CD4-positive, alpha-beta T cell treated with Interleukin-4 for 4 hours (primary cell): ENCODE data around the gene FBXL4.
"Not testable (repeated sequence)": the region's sequence is repeated elsewhere in the genome, so short reads cannot be mapped to it uniquely, and the experiment has no call there.

ENCODE experiments used
- DNase-seq: peaks from one replicate; pipeline ENCODE4 v3.0.0-alpha.2; 2020

FBXL4 gene

GRCh38 chr6:98945311-98946115 is 2.2 kb downstream of the FBXL4 start:
- no peak for DNase-seq

- no peak for DNase-seq
Measured at GRCh38 chr6:98944598-98945081, 3.1 kb downstream of the FBXL4 start.

DNA sequence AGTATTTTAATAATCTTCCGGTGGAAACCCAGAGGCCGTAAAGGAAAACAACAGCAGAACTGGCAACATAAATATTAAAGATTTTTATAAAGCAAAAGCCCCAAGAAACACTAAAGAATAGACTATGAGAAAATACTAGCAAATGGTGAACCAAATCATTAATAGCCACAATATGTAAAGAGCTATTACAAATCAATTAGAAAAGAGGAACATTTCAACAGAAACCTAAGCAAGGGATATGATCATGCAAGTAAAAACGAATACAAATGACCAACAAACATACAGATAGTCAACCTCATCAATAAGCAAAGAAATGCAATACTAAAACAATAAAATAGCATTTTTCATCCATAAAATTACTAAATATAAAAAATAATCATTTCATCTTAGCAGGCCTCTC is 3.6 kb downstream of the FBXL4 start:
- DNase-seq, result no peak

GRCh38 chr6:98942263-98942803 is 5.4 kb downstream of the FBXL4 start:
- DNase-seq, result no peak

DNA sequence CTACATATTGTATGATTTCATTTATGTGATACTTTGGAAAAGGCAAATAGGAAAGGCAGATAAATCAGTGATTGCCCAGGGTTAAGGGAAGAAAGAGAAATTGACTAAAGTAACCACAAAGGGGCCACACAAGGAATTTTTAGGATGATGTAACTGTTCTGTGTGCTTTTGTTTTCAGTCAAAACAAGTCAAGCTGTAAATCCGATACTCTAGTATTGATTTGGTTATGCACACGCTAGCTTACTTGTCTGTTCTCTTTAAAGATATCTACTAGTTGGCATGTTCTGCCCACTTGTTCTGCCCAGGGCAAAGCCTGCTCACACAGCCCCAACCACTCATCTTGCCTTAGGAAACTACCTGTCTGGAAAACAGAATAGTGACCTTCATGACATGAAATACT is 6.4 kb downstream of the FBXL4 start:
- DNase-seq, result no peak

DNA sequence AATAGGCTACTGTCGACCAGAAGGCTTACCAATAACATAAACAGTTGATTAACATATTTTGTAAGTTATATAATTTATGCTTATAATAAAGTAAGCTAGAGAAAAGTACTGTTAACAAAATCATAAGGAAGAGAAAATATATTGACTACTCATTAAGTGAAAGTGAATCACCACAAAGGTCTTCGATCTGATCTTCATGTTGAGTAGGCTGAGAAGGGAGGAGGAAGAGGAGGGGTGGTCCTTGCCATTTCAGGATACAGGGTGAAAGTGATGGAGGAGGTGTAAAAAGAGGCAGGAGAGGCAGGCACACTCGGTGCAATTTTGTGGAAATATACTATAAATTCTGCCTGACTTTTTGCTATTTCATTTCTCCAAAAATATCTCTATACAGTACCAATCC is 10.4 kb downstream of the FBXL4 start:
- DNase-seq, result no peak

GRCh38 chr6:98932381-98932780 is 15.4 kb downstream of the FBXL4 start:
- no peak for DNase-seq

DNA sequence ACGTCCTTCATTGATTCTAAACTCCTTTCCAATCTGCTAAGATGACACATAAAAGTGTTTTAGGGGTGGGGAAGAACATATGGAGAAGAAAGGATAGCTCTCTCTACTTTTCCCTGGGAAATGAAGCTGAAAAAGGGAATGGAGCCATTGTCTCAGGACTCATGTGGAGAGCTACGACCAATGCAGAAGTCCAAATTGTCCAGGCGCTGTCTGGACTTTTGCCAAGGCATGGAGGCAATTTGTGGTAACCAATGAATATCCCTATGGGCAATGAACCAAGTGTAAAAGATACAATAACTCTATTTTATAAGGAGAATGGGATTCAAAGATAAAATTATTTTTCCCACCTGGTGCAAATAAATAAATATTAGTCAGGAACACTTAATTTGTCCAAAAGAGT is 16.1 kb downstream of the FBXL4 start:
- DNase-seq, result no peak

DNA sequence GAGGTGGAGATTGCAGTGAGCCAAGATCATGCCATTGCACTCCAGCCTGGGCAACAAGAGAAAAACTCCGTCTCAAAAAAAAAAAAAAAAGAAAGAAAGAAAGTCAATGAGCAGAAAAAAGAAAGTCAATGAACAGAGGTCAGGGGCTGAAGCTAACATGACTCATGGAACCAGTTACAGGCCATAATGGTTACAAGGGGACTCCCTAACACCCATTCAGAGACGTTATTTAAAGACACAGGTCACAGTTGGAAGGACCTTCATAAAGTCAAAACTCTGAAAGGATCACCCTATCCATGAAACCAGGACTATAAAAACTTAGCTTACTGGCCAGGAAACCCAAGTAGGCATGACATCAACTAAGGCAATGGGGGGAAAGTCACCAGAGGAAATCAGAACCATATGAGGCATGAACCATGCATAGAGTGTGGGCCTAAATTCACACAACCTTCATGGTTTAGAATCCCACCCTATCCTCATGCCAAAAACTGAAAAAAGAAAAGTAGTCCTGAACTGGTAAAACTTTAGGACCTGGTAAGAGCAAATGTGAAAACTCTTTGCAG is 18.2 kb downstream of the FBXL4 start:
- DNase-seq, result no peak

DNA sequence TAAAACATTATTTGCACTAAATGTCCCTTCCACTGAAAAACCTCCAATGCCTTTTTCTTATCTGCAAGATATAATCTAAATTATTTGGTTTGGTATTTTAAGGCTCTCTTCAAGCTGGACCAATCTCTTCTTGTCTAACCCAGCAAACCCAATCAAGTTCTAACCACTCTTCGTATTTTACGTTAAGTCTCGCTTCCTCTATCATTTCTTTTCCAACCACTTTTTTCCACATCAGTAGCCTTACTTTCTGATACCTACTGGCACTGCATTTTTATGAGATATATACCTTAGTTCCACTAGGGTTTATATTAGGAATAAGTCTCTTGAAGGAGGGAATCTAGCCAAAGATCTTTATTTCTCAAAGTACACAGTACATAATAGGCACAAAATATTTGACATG is 19.1 kb downstream of the FBXL4 start:
- DNase-seq, result no peak

DNA sequence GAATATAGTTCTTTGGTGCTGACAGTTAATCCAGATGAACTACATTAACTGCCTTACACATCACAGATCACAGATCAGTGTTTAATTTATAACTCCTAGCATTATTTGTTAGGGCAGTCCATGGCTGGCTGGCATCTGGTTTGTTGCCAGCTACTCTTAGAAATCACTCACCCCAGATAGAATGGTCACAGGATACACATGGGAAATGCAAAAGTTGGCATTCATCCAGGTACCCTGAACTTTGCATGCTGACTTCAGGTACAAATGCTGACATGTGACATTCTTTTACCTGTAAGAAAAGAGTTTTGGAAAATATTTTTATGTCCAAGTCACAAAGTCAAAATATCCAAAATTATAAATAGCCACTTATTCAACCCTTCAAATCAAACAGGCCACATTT is 20.2 kb downstream of the FBXL4 start:
- DNase-seq, result no peak

GRCh38 chr6:98925831-98926230 is 21.9 kb downstream of the FBXL4 start:
- DNase-seq, result no peak

- DNase-seq, result no peak
Measured at GRCh38 chr6:98924647-98925046, 23.1 kb downstream of the FBXL4 start.

GRCh38 chr6:98920904-98921431 is 26.8 kb downstream of the FBXL4 start:
- no peak for DNase-seq

DNA sequence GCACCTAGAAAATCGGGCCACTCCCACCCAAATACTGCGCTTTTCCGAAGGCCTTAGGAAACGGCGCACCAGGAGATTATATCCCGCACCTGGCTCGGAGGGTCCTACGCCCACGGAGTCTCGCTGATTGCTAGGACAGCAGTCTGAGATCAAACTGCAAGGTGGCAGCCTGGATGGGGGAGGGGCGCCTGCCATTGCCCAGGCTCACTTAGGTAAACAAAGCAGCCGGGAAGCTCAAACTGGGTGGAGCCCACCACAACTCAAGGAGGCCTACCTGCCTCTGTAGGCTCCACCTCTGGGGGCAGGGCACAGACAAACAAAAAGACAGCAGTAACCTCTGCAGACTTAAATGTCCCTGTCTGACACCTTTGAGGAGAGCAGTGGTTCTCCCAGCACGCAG is 36.8 kb downstream of the FBXL4 start:
- not testable (repeated sequence) for DNase-seq

GRCh38 chr6:98909236-98909635 is 38.5 kb downstream of the FBXL4 start:
- DNase-seq, result no peak

DNA sequence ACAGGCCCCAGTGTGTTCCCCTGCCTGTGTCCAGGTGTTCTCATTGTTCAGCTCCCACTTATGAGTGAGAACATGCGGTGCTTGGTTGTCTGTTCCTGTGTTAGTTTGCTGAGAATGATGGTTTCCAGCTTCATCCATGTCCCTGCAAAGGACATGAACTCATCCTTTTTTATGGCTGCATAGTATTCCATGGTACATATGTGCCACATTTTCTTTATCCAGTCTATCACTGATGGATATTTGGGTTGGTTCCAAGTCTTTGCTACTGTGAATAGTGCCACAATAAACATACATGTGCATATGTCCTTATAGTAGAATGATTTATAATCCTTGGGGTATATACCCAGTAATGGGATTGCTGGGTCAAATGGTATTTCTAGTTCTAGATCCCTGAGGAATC is 41.4 kb downstream of the FBXL4 start:
- not testable (repeated sequence) for DNase-seq

- no peak for DNase-seq
Measured at GRCh38 chr6:98905759-98906158, 42.0 kb downstream of the FBXL4 start.

DNA sequence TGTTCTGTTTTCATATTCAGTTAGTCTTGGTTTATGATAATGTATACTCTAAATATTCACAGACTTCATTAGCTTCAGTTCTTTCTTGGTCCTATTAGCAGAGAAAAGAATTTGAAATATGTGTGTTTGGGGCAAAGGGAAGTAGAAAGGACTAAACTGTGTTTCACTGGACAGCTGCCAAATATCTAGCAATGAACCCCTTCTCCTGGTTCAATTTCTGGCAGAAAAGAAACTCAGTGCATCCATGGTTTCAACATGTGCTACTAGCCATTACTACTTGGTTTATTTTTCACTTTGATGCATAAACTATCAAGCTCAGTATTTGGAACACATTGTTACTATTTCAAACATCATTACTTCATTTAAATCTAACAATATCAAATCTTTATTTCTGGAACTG is 43.6 kb downstream of the FBXL4 start:
- DNase-seq, result no peak

DNA sequence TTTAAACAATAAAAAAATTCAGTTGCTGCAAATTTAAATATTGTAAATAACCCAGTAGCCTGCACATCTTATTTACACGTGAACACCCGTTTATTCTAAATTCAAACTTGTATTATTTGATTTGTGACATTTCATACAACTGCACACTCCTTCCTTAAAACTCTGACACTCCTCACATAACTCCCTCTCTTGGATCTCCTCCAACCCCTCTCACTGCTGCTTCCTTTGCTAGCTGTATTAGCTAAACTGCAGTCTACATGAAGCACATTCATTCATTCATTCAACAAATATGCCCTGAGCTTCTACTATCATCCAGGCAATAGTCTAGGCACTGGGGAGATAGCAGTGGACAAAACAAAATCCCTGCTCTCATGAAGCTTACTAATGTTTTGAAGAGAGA is 47.0 kb downstream of the FBXL4 start:
- no peak for DNase-seq

DNA sequence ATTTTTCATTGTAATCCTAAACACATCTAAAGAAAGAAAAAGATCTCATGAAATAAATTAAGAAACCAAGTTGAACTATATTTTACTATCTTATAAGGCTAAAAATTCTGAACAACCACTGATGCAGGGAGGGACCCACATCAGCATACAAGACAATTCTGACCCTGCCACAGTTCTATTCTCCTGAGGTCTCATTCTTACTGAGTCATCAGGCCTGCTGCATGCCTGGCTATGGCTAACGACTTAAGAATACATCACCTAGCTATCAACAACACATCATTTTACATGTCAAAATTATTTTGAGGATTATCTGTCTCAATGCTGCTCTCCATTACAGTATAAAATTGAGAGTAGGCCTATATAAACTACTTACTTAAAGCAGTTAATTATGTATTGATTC is 52.9 kb downstream of the FBXL4 start:
- DNase-seq, result no peak

GRCh38 chr6:98887650-98888049 is 60.1 kb downstream of the FBXL4 start:
- DNase-seq, result no peak

- no peak for DNase-seq
Measured at GRCh38 chr6:98885330-98885729, 62.4 kb downstream of the FBXL4 start.

DNA sequence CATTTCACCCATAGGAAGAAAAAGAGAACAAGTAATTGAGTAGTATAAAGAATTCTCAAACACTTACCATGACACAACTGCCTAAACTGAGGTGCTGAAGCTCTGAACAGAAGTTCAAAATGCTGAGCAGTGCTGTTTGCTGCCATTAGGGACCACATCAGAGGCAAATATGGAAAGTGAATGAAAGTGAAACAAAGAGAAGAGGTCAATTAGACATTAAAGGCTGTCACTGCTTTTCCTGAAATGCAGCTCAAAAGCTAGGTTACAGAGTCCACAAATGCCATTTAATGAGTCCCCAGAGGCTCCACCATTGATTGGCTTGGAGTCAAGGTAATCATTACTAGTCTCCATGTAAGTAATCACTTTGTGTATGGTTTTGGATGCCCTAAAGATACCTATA is 67.3 kb downstream of the FBXL4 start:
- no peak for DNase-seq
